ENCODE data around the gene CDHR5.

Gene CDHR5

GRCh38 chr11:620935-621814 is 3.6 kb downstream of the CDHR5 start:
- DNase-seq: no peak

GRCh38 chr11:620201-620600 is 4.6 kb downstream of the CDHR5 start:
- no peak for DNase-seq

- no peak for DNase-seq
Observed at GRCh38 chr11:619628-620050, 5.1 kb downstream of the CDHR5 start.

- no peak for DNase-seq
Observed at GRCh38 chr11:618856-619627, 5.7 kb downstream of the CDHR5 start.

- DNase-seq: no peak
Observed at GRCh38 chr11:617912-618682, 6.7 kb downstream of the CDHR5 start.

GRCh38 chr11:617199-617911 is 7.4 kb downstream of the CDHR5 start:
- no peak for DNase-seq

GRCh38 chr11:616320-617198 is 8.2 kb downstream of the CDHR5 start:
- no peak for DNase-seq

- peak; percentile 97 to 98 for DNase-seq
Observed at GRCh38 chr11:615504-616319, 9.0 kb downstream of the CDHR5 start, which contains the start of gene IRF7. IRF7 (minus strand) TSS chr11:615950; CDS start chr11:615364, 586 bp downstream.

- DNase-seq: no peak
Observed at GRCh38 chr11:614623-615503, 9.9 kb downstream of the CDHR5 start.

GRCh38 chr11:614021-614622 is 10.6 kb downstream of the CDHR5 start:
- DNase-seq: no peak

- DNase-seq: peak; percentile 63 to 68
Observed at GRCh38 chr11:613369-613968, 11.3 kb downstream of the CDHR5 start.

GRCh38 chr11:612961-613300 is 11.8 kb downstream of the CDHR5 start:
- no peak for DNase-seq

GRCh38 chr11:612201-612960 is 12.4 kb downstream of the CDHR5 start:
- no peak for DNase-seq

GRCh38 chr11:611001-611996 is 13.5 kb downstream of the CDHR5 start:
- DNase-seq: no peak

GRCh38 chr11:610146-610801 is 14.5 kb downstream of the CDHR5 start:
- no peak for DNase-seq

- no peak for DNase-seq
Observed at GRCh38 chr11:609341-609811, 15.4 kb downstream of the CDHR5 start.
